Activated CD4-positive, alpha-beta T cell treated with anti-CD3 and anti-CD28 coated beads, Interleukin-10, Interleukin-2, amounts not matched to agents 100 ng/mL and 50 ng/mL, durations not matched to agents 16 hours and 8 hours (primary cell): ENCODE results near the gene TSSC4.

Experiments
- DNase-seq: peaks from one replicate; pipeline ENCODE4 v3.0.0-alpha.2; 2020

TSSC4 gene

DNA sequence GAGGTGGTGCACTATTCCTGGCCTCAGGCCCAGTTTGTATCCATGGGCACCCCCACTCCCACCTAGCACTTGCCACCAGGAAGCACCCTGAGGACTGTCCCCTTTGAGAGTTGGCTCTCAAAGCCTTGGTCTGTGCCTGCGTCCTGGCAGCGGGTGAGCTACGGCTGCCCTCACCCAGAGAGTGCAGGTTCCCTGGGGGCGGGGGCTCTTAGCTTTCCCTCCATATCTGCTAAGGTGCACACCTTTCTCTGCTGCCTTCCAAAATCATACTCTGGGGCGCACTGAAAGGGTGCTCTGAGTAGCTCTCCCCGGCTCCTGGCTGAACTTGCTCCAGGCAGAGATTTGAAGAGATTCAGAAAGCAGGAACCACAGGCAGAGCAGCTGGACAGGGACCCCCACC is 51.4 kb downstream of the TSSC4 start:
- DNase-seq = no peak

DNA sequence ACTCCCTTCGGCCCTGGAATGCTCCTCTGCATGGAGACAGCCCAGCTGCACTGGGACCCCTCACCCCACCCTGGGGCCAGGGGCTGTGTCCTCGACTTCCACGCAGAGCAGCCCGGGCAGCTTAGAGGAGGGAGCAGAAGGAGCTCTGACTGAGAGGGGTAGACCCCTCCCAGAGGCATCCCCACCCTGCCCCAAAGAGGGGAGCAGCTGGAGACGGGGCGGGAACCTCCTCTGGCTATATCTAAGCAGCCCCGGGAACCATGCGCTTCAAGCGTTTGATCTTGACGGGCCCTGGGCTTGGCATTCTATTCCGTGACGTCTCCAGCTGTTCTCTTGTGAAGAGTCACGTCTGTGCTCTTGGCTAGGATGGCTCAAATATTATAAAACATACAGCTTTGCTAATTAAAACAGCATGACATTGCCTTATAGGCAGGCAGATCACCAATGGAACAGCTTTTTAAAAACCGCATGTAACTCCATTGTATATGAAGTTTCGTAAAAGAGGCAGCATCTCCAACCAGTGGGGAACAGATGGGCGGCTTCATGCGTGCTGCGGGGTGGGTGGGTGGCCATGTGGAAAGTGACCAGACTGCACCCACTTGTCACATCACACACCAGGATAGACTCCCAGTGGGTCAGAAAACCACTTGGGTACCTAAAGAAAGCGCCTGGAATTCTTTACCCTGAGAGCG is 51.9 kb downstream of the TSSC4 start:
- no peak for DNase-seq

DNA sequence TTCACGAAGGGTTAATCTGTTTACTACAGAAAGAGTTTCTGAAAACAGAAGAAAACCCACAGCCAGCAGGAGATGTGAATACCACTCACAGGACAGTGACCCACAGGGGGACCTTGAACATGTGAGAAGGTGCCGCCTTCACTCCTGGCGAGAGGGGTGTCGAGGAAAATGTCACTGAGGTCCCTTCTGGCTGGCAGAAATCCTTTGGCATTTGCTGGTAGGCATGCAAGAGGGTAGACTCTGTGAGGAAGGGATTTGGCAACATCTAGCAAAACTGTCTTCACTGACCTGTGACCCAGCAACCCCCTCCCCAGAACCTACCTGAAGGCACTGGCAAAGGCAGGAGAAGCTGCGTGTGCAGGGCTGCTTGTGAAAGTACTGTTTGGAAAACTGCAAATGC is 52.9 kb downstream of the TSSC4 start:
- DNase-seq = no peak
